Bronchial epithelial cell (primary cell): Measurements from ENCODE around the gene SPPL2B. TPM values are rescaled to one million over a fixed set of nuclear protein-coding genes. Genes with fewer than 3 reads are reported as not detected.
"Not testable (repeated sequence)": the region's sequence is repeated elsewhere in the genome, so short reads cannot be mapped to it uniquely, and the experiment has no call there.

Experiments
- DNase-seq: peaks from one replicate; pipeline ENCODE4 v3.0.0-alpha.2; 2010; ENCODE audit warnings: low read depth
- FAIRE-seq: peaks from 2 replicates; lab custom pipeline; 2011; peaks lifted over from hg19 to GRCh38; lab: Jason Lieb, UNC
- H3K27me3 ChIP-seq: 2 replicates; pipeline ENCODE4 v1.5.1; 2011; ENCODE audit warnings: low read length; ENCODE audit not compliant: control insufficient read depth, insufficient read depth
- H3K36me3 ChIP-seq: 2 replicates; pipeline ENCODE4 v1.5.1; 2011; ENCODE audit warnings: low read length; ENCODE audit not compliant: control insufficient read depth, insufficient read depth
- H3K4me3 ChIP-seq: 2 replicates; pipeline ENCODE4 v1.5.1; 2011; ENCODE audit warnings: mild to moderate bottlenecking, low read depth, low read length, control low read depth
- CTCF ChIP-seq: IDR thresholded peaks from 2 replicates; pipeline ENCODE4 v1.5.1; 2011; ENCODE audit warnings: mild to moderate bottlenecking, moderate library complexity, low read length, control low read depth, inconsistent platforms; ENCODE audit not compliant: insufficient read depth, severe bottlenecking
- total RNA-seq: library from RNA; depleted of rRNA; stranded (reverse); fragments of >200 nt; gene quantifications from 2 replicates; pipeline ENCODE4 v1.2.1, GENCODE V29; 2014

SPPL2B gene
- total RNA-seq, 1 donor from 2014 or later: 10.0 TPM

GRCh38 chr19:2344381-2344870 lies 15.9 kb downstream of the SPPL2B start:
- DNase-seq: no peak
- Histone ChIP-seq H3K27me3 (no peaks in the 10 kb centered on the region), H3K4me3 (no peak overlapping the region), H3K36me3 (peaks cover 3% of the 10 kb centered on the region)
- no peak for FAIRE-seq
- no peak for TF ChIP-seq CTCF

- Histone ChIP-seq H3K27me3 (no peaks in the 10 kb centered on the region), H3K36me3 (peaks cover 3% of the 10 kb centered on the region), H3K4me3 (no peak overlapping the region)
- FAIRE-seq: no peak
- no peak for DNase-seq
- no peak for TF ChIP-seq CTCF
These were observed 16.6 kb downstream of the SPPL2B start for GRCh38 chr19:2345076-2345475.

- peaks cover 2% of the 10 kb centered on the region for H3K36me3 ChIP-seq
- peak; percentile 36 for FAIRE-seq
- H3K4me3 ChIP-seq: no peak overlapping the region
- H3K27me3 ChIP-seq: no peaks in the 10 kb centered on the region
- TF ChIP-seq CTCF: no peak
- DNase-seq: no peak
These were observed 17.5 kb downstream of the SPPL2B start for GRCh38 chr19:2345794-2346663.

GRCh38 chr19:2349818-2350217 lies 21.3 kb downstream of the SPPL2B start:
- H3K36me3 ChIP-seq, FAIRE-seq, H3K27me3 ChIP-seq, DNase-seq, H3K4me3 ChIP-seq: not testable (repeated sequence)

GRCh38 chr19:2350656-2351055 lies 22.2 kb downstream of the SPPL2B start:
- Histone ChIP-seq H3K36me3 (peaks cover 3% of the 10 kb centered on the region), H3K27me3 (no peaks in the 10 kb centered on the region), H3K4me3 (no peak overlapping the region)
- no peak for DNase-seq
- FAIRE-seq: peak; percentile 68
- TF ChIP-seq CTCF: no peak

GRCh38 chr19:2351591-2351990 lies 23.1 kb downstream of the SPPL2B start:
- DNase-seq (no peak), FAIRE-seq (no peak)
- H3K27me3 ChIP-seq: no peaks in the 10 kb centered on the region
- H3K36me3 ChIP-seq: peaks cover 3% of the 10 kb centered on the region
- H3K4me3 ChIP-seq: no peak overlapping the region
- no peak for TF ChIP-seq CTCF
